ENCODE measurements around the gene ERICH2.
"Not testable (repeated sequence)": the region's sequence is repeated elsewhere in the genome, so short reads cannot be mapped to it uniquely, and the experiment has no call there.

Gene ERICH2

DNA sequence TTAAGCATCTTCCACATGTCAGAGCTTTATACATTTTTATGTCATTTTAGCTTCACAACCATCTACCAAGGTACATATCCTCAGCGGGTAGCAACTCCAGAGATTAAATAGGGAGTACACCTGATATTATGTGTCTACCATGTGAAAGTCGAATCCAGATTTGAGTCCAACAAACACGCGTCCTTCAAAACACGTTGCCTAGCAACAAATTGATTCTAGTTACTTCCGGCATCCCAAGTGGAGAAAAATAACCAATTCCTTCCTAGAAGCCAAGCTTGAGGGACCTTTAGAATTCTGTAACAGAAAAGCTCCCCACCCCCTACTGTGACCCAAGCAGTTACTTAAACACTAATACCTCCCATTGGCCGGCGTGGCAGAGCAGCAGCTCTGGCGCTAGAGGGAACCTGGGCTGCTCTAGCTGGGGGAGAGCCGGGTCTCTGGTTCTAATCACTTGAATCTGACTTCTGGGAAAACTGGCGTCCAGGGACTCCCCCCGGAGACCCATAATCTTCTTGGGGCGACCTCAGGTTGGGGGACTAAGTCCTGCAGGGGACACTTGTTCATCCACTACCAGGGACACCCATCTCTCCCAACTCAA, at the start of gene ERICH2:
TSS of gene ERICH2 (plus strand) at position 371 of the 598 bp plus-strand sequence. CDS start 304 bp downstream, outside the sequence.
- DNase-seq: peak; percentile 36

GRCh38 chr2:170721678-170722077, 48.5 kb upstream of the ERICH2 start:
- DNase-seq: no peak

DNA sequence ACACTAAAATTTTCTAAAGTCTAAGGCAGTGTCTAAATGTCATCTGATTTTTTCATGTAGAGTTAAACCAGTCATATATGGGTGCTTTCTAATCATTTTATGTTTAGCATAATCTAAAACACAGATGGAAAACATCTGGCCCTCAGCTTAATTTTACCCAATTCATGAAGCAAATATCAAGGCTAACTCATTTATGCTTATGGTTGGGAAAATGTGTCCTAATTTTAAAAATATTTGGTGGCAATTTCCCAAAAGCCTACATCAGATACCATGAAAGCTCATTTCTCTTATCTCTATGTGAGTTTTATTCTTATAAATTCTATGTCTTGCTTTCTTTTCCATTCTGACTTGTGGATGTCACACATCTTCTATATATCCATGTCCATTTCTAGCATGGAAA, 47.9 kb upstream of the ERICH2 start:
- no peak for DNase-seq

DNA sequence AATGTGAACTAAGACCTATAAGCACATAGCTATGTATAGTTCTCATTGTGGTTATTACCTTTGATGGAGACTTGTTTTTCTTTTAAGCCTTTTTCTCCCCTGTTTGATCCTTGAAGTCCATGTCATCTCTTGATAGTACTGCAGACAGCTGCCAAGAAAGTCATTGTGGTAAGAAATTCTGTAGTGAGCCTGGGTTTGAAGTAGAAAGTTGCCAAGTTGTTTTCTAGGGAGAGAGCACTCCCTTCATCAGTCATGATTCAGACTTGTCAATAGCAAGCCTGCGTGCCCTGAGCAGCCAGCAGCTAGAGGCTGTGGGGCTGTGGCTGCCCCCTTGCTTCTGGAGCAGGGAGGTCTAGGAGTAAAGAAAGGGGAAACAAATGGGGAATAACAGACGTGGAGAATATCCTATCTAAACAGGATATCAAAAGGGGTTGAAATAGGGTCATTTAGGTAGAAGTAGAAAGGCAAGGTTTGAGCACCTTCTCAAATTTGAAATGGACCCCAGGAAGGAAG, 46.7 kb upstream of the ERICH2 start:
- DNase-seq: no peak

DNA sequence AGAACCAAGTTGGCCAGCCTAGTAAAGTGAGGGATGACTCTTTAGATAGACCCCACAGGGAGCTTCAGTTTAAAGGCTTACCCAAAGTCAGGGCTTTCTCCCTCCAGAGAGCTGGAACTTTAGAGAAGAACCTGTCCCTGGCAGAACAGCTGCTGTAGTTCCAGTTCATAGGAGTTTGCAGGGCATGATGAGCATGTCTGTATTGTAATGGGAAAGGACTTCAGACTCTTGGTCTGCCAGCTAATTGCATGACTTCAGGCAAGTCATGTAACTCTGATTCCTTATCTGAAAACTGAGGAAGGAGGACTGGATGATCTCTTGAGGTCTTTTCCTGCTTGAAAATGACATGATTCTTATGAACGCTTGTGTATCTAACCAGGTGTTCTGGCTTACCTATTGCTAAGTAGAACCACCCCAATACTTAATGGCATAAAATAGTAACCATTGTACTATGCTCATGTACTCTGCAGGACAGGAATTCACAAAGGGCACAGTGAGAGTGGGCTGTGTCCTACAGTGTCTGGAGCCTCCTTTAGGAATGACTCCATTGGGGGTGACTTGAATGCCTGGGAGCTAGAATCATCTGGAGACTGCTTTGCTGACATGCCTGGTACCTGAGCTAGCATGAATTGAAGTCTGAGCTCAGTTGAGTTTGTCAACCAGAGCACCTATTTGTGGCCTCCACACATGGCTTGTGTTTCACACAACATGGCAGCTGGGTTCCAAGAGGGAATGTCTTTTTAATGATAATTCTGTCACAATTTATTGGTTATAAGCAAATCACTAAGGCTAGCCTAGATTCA, 36.2 kb upstream of the ERICH2 start:
- no peak for DNase-seq

GRCh38 chr2:170734601-170735000, 35.6 kb upstream of the ERICH2 start:
- not testable (repeated sequence) for DNase-seq

DNA sequence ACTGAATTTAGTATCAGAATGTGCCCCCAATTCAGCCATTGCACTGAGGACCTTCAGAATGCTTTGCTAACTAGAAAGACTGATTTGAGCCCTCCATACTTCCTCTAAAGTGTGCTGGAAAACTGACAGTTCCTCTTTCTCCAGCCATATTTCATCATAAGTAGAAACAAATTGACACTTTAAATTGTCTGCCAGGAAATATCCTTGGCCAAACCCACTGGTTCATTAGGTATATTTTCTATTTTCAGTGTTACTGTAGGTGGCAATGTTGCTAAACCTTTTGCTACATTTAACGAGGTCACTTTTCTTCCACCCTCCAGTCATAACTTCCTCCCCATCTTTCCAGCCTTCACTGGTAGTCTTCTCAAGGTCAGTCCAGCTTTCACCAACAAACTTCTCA, 33.5 kb upstream of the ERICH2 start:
- no peak for DNase-seq

DNA sequence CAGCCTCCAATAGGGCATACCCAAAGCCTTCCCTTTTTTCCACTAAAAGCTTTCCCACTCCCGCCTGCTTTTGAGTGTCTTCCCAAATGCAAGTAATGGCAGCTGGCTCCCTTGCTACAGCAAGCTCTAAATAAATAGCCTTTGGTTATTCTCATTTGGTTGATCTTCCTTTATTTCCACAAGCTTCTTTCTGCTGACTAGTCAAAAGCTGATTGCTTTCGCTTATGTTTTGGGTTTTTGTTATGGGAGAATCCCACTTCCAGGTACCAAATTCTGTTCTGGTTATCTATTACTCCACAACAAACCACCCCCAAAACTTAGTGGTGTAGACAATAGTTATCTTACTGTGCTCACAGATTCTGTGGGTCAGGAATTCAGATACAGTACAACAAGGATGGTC, 32.8 kb upstream of the ERICH2 start:
- no peak for DNase-seq

DNA sequence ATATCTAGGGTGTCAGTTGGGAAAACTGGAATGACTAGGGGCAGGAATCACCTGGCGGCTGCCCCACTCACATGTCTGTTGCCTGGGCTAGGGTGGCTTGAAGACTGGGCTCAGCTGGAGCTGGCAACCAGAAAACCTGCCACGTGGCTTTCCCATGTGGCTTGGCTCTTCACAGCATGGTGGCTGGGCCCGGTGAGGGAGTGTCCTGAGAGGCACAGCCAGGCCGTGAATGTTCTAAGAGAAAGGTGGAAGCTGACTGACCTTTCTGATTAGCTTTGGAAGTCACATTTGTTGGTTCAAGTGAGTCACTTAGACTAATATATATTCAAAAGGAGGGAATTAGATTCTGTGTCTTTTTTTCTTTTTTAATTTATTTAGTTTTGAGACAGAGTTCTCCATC, 32.4 kb upstream of the ERICH2 start:
- DNase-seq: no peak

- no peak for DNase-seq
Measured at GRCh38 chr2:170739048-170739447, 31.1 kb upstream of the ERICH2 start.

- DNase-seq: no peak
Measured at GRCh38 chr2:170739507-170740046, 30.6 kb upstream of the ERICH2 start.

DNA sequence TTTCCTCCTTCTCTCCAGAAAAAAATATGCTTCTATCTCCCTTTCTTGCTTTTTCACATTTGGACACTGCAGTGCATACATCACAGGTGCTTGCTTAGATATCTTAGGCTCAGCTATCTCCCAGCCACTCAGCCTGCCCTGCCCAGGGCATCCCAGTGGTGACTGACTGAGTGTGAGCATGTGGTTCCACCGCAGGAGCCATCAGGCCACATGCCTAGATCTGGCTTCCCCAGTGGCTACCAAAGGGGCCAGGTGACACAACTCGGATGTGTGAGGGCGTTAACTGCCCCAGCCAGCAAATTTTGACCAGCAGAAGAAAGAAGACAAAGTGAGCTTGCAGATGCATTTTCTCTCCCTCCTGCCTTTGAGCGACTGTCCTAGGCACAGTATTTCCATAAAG, 29.5 kb upstream of the ERICH2 start:
- DNase-seq: no peak

DNA sequence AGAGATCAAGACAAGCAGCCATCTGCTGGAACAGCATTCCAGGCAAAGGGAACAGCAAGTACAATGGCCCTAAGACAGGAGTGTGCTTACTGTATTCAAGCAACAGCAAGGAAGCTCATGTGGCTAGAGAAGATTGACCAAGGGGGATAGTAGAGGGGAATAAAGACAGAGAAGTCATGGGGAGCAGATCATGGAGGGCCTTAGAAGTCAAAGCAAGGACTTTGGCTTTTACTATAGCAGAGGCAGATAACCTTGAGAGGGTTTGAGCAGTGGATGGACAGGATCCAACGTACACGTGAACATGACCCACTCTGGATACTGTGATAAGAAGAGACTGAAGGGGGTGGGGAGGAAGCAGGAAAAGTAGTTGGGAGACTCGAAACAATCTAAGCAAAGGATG, 28.2 kb upstream of the ERICH2 start:
- no peak for DNase-seq

- no peak for DNase-seq
Measured at GRCh38 chr2:170742896-170743529, 27.2 kb upstream of the ERICH2 start.

- DNase-seq: no peak
Measured at GRCh38 chr2:170743530-170744239, 26.5 kb upstream of the ERICH2 start.

GRCh38 chr2:170744248-170745002, 25.8 kb upstream of the ERICH2 start:
- no peak for DNase-seq

- no peak for DNase-seq
Measured at GRCh38 chr2:170745305-170745704, 24.9 kb upstream of the ERICH2 start.

DNA sequence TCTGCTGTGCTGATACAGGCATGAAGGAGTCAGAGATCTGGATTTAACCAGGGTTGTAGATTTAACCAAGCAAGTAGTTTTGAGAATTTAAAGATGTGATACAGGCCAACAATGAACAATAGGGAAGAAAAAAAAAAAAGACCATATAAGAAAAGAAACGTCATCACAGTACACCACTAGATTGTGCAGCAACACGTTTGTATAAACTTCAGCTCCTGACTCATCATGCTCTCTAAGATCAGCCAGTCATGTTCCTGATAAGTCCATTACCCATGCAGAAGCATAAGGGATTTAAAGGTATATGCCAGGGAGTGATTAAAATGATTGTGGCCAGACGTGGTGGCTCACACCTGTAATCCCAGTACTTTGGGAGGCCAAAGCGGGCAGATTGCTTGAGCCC, 22.3 kb upstream of the ERICH2 start:
- DNase-seq: no peak

GRCh38 chr2:170751555-170751954, 18.6 kb upstream of the ERICH2 start:
- DNase-seq: not testable (repeated sequence)

- no peak for DNase-seq
Measured at GRCh38 chr2:170761572-170761971, 8.6 kb upstream of the ERICH2 start.

DNA sequence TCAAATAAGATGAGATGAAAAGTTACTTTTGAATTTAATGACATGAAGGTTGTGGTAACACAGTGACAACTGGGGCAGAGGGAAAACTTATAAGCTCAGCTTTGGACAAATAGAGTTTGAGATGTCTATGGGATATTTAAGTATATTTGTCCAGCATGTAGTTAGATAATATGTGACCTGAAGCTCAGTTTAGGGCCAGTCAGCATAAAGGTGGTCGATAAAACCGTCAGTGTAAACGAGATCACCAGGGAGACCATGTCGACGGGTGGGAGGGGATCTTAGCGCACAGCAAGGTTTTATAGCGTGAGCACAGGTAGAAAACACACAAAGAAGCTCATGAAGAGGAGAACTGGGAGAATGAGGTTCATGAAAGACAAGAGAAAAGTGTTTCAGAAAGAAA, 7.4 kb upstream of the ERICH2 start:
- no peak for DNase-seq

DNA sequence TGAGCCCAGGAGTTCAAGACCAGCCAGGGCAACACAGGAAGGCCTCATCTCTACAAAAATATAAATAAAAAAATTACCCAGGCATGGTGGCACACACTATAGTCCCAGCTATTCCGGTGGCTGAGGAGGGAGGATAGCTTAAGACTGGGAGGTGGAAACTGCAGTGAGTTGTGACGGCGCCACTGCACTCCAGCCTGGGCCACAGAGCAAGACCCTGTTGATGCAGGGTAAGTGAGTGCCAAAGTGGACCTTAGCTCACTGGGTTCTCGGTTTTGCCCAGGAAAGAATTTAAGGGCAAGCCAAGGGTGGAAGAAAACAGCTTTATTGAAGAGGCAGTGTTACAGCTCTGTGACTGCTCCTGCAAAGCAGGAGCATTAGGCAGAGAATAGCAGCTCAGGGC, 6.9 kb upstream of the ERICH2 start:
- DNase-seq: no peak
